IPS-15b (cell line): ENCODE results near the gene ATAD3A.
A peak's percentile ranks its signal among the peaks of the same experiment; 100 is the strongest.

Experiments used
- H3K27me3 ChIP-seq: one replicate; pipeline ENCODE4 v1.6.1; 2013; ENCODE audit warnings: low read length; ENCODE audit not compliant: control insufficient read depth, insufficient read depth
- H3K36me3 ChIP-seq: one replicate; pipeline ENCODE4 v1.6.1; 2013; ENCODE audit warnings: low read length; ENCODE audit not compliant: control insufficient read depth, insufficient read depth
- H3K4me1 ChIP-seq: one replicate; pipeline ENCODE4 v1.6.1; 2013; ENCODE audit warnings: mild to moderate bottlenecking, low read length; ENCODE audit not compliant: control insufficient read depth, insufficient read depth
- H3K4me3 ChIP-seq: one replicate; pipeline ENCODE4 v1.5.1; 2013; ENCODE audit warnings: low read depth, low read length
- H3K9ac ChIP-seq: one replicate; pipeline ENCODE4 v1.6.1; 2013; ENCODE audit warnings: low read depth, mild to moderate bottlenecking, low read length
- H3K9me3 ChIP-seq: one replicate; pipeline ENCODE4 v1.6.1; 2013; ENCODE audit warnings: mild to moderate bottlenecking, low read length; ENCODE audit not compliant: control insufficient read depth, insufficient read depth

Gene ATAD3A

GRCh38 chr1:1569341-1569740 lies 57.4 kb downstream of the ATAD3A start:
- Histone ChIP-seq H3K36me3 (peaks cover 11% of the 10 kb centered on the region), H3K4me3 (no peak overlapping the region), H3K9me3 (no peaks in the 10 kb centered on the region), H3K27me3 (no peaks in the 10 kb centered on the region), H3K9ac (no peak overlapping the region), H3K4me1 (peaks cover 3% of the 10 kb centered on the region)

- Histone ChIP-seq H3K9ac (peak overlapping the region; percentile 93), H3K27me3 (no peaks in the 10 kb centered on the region), H3K4me3 (peak overlapping the region; percentile 96), H3K9me3 (no peaks in the 10 kb centered on the region), H3K36me3 (peaks cover 5% of the 10 kb centered on the region), H3K4me1 (no peaks in the 10 kb centered on the region)
Observed at GRCh38 chr1:1573843-1574720, 62.1 kb downstream of the ATAD3A start.

- peak within 1 kb of the TSS; percentile 97 for H3K9ac ChIP-seq
- peaks cover 3% of the 10 kb centered on the region for H3K36me3 ChIP-seq
- no peaks in the 10 kb centered on the region for H3K4me1 ChIP-seq
- H3K9me3 ChIP-seq = no peaks in the 10 kb centered on the region
- no peaks in the 10 kb centered on the region for H3K27me3 ChIP-seq
- peak within 1 kb of the TSS; percentile 96 for H3K4me3 ChIP-seq
Observed at GRCh38 chr1:1574721-1575537, 63.0 kb downstream of the ATAD3A start, which contains the start of gene SSU72. Gene SSU72 (minus strand): TSS chr1:1574863. CDS start chr1:1574557, 306 bp downstream.

- H3K27me3 ChIP-seq = no peaks in the 10 kb centered on the region
- no peaks in the 10 kb centered on the region for H3K9me3 ChIP-seq
- peaks cover 2% of the 10 kb centered on the region for H3K36me3 ChIP-seq
- no peaks in the 10 kb centered on the region for H3K4me1 ChIP-seq
- H3K4me3 ChIP-seq = no peak overlapping the region
- no peak overlapping the region for H3K9ac ChIP-seq
Observed at GRCh38 chr1:1577367-1578011, 65.5 kb downstream of the ATAD3A start.

DNA sequence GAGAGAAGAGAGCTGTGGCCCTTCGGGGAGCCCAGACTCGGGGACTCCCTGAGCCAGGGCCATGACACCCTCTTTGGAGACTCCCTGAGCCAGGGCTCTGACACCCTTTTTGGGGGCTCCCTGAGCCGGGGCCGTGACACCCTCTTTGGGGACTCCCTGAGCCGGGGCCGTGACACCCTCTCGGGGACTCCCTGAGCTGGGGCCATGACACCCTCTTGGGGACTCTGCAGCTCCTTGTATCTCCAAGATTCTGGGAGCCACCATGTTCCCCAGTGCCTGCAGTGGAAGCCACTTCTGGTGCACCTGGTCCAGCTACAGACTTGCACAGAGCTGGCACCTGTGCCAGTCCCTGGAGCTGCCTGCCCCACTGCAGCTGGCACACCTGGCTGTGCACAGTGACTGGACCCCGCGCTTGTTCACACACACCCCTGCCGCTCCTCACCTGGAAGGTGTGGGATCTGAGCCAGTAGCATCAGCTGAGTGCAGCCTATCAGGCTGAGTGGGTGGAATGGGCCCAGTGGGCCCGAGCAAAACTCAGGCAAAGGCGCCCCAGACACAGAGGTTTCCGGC lies 66.5 kb downstream of the ATAD3A start:
- Histone ChIP-seq H3K27me3 (no peaks in the 10 kb centered on the region), H3K9ac (no peak overlapping the region), H3K4me3 (no peak overlapping the region), H3K4me1 (no peaks in the 10 kb centered on the region), H3K9me3 (no peaks in the 10 kb centered on the region), H3K36me3 (peaks cover 2% of the 10 kb centered on the region)

GRCh38 chr1:1582585-1583346 lies 70.8 kb downstream of the ATAD3A start:
- H3K27me3 ChIP-seq = peaks cover 2% of the 10 kb centered on the region
- H3K9me3 ChIP-seq = no peaks in the 10 kb centered on the region
- H3K9ac ChIP-seq = no peak overlapping the region
- H3K4me3 ChIP-seq = no peak overlapping the region
- H3K4me1 ChIP-seq = no peaks in the 10 kb centered on the region
- no peaks in the 10 kb centered on the region for H3K36me3 ChIP-seq

DNA sequence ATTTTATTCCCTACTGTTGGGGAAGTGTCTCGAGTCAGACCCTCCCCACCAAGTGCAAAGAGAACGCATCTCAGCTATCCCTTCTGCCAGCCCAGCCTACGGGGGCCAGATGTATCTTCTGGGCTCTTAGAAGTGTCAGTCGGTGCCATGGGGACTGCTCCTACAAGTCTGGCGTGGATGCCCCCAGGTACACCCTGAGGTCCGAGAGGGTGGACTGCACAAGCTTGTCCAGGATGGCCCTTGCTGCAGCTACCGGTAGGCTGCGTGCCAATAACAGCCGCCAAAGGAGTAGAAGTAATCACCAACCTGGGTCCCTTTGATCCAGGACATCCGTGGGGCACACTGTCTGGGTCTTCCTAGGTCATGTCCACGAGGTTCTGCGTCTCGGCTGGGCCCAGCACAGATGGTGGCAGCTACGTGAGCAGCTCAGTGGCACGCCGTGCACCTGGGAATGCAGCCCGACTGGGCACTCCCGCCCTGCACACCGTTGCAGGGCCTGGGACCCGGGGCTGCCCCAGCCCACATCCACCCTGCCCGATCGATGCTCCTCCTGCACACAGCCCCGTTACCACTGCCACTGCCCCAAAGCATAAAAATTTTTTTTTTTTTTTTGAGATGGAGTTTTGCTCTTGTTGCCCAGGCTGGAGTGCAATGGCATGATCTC lies 71.5 kb downstream of the ATAD3A start:
- Histone ChIP-seq H3K27me3 (peaks cover 2% of the 10 kb centered on the region), H3K4me1 (no peaks in the 10 kb centered on the region), H3K9ac (no peak overlapping the region), H3K36me3 (no peaks in the 10 kb centered on the region), H3K4me3 (no peak overlapping the region), H3K9me3 (no peaks in the 10 kb centered on the region)
